ENCODE results near the gene ABRAXAS1. TPM values are rescaled to one million over a fixed set of nuclear protein-coding genes. Genes with fewer than 3 reads are reported as not detected.

ABRAXAS1 gene
- polyA plus RNA-seq, 1 of the 3 experiments (the other 2 are of a cell fraction), result 4.9 TPM

DNA sequence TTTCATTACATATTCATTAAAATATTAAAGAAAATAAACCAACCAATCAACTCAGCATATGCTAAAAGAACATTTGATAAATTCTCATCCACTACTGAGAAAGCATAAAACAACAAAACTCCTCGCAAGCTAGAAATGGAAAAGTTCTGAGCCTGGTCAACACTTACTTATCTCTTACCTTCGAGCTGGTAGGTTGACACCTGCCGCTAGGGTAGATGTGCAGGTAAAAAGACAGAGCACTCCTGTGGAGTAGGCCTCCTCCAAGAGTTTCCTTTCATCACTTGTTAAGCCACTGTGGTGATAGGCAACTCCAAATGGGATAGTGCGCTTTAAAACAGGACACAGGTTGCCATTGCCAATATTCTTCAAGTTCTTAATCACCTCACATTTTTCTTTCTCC lies 48.2 kb downstream of the ABRAXAS1 start:
- no peak for DNase-seq
- ChIA-PET CTCF (no interaction called here), POLR2A (no interaction called here)
- H3F3A ChIP-seq (replicated peaks; ENCODE audit: insufficient read depth), result no peaks in the 10 kb centered on the region
- H3K27me3 ChIP-seq (ENCODE audit: insufficient read depth), result no peaks in the 10 kb centered on the region
- no peaks in the 10 kb centered on the region; the same call in 1 of the 2 replicates for H3K9me3 ChIP-seq
- H3K9ac ChIP-seq, result no peak overlapping the region
- H3K4me2 ChIP-seq, result no peak overlapping the region
- H3K4me3 ChIP-seq (ENCODE audit: low read depth in 2 of 2, low read length in 1 of 2), result no peak overlapping the region
- no peaks in the 10 kb centered on the region for H3K79me2 ChIP-seq (ENCODE audit: insufficient read depth)
- TF ChIP-seq FOXJ3 (CRISPR knock-in tag; IDR thresholded peaks at IDR 0.05), result no peak
- no peak for TF ChIP-seq ZBTB33 (IDR thresholded peaks at IDR 0.05; ENCODE audit: borderline replicate concordance, low read depth)
- TF ChIP-seq SIN3A (IDR thresholded peaks at IDR 0.05; ENCODE audit: borderline replicate concordance, low read depth, low read length), result no peak
- TF ChIP-seq JUND (IDR thresholded peaks at IDR 0.05), result no peak
- no peak for TF ChIP-seq RAD21 (IDR thresholded peaks at IDR 0.05; ENCODE audit: low read length)
- TF ChIP-seq IRF3 (IDR thresholded peaks at IDR 0.05; ENCODE audit: low read depth, low read length), result no peak
- no peak for TF ChIP-seq NFIC (IDR thresholded peaks at IDR 0.05; ENCODE audit: borderline replicate concordance)
- no peak for TF ChIP-seq YY1 (IDR thresholded peaks at IDR 0.05; ENCODE audit: low read depth)
- TF ChIP-seq TCF12 (IDR thresholded peaks at IDR 0.05), result no peak
- no peak for TF ChIP-seq POLR2AphosphoS5 (IDR thresholded peaks at IDR 0.05; ENCODE audit: low read depth, low read length)
- TF ChIP-seq NRF1 (IDR thresholded peaks at IDR 0.05; ENCODE audit: low read depth, low read length), result no peak
- no peak for TF ChIP-seq TEAD4 (IDR thresholded peaks at IDR 0.05; ENCODE audit: borderline replicate concordance, insufficient read depth)
- TF ChIP-seq FOSL2 (IDR thresholded peaks at IDR 0.05; ENCODE audit: borderline replicate concordance, low read depth), result no peak
- TF ChIP-seq ELF1 (IDR thresholded peaks at IDR 0.05), result no peak
- TF ChIP-seq, protein P1, sequence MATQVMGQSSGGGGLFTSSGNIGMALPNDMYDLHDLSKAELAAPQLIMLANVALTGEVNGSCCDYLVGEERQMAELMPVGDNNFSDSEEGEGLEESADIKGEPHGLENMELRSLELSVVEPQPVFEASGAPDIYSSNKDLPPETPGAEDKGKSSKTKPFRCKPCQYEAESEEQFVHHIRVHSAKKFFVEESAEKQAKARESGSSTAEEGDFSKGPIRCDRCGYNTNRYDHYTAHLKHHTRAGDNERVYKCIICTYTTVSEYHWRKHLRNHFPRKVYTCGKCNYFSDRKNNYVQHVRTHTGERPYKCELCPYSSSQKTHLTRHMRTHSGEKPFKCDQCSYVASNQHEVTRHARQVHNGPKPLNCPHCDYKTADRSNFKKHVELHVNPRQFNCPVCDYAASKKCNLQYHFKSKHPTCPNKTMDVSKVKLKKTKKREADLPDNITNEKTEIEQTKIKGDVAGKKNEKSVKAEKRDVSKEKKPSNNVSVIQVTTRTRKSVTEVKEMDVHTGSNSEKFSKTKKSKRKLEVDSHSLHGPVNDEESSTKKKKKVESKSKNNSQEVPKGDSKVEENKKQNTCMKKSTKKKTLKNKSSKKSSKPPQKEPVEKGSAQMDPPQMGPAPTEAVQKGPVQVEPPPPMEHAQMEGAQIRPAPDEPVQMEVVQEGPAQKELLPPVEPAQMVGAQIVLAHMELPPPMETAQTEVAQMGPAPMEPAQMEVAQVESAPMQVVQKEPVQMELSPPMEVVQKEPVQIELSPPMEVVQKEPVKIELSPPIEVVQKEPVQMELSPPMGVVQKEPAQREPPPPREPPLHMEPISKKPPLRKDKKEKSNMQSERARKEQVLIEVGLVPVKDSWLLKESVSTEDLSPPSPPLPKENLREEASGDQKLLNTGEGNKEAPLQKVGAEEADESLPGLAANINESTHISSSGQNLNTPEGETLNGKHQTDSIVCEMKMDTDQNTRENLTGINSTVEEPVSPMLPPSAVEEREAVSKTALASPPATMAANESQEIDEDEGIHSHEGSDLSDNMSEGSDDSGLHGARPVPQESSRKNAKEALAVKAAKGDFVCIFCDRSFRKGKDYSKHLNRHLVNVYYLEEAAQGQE (IDR thresholded peaks at IDR 0.05; ENCODE audit: low read depth, low read length), result no peak
- no peak for TF ChIP-seq FOXM1 (IDR thresholded peaks at IDR 0.05; ENCODE audit: low read depth)
- TF ChIP-seq EP300 (IDR thresholded peaks at IDR 0.05; ENCODE audit: borderline replicate concordance in 1 of 2, low read depth in 1 of 2, low read length in 1 of 2), result no peak
- no peaks in the 10 kb centered on the region for H3K4me1 ChIP-seq (ENCODE audit: control insufficient read depth in 1 of 2, insufficient read depth in 2 of 2, low read depth in 1 of 2, low read length in 1 of 2)
- WGBS (ENCODE audit: low lambda C conversion rate), result 100% methylated on average over 4 of the region's 4 CpGs
- no peaks in the 10 kb centered on the region for H3K9me2 ChIP-seq
- H4K20me1 ChIP-seq (ENCODE audit: insufficient read depth), result no peaks in the 10 kb centered on the region
- H3K36me3 ChIP-seq (replicated peaks in 1 of 2; ENCODE audit: control insufficient read depth in 1 of 2, insufficient read depth in 2 of 2, low read length in 1 of 2), result peaks cover 21 to 38% of the 10 kb centered on the region in 2 experiments
- no peak overlapping the region for H3K27ac ChIP-seq (ENCODE audit: low read depth in 2 of 2, low read length in 1 of 2)
- no peak overlapping the region for H2AFZ ChIP-seq (ENCODE audit: low read depth)

All from SK-N-SH (cell line).